GM18499 (cell line): ENCODE data around the gene SAMD4A.

Source experiments
- ATAC-seq: cut with Tn5 transposase; IDR thresholded peaks from one replicate; pipeline ENCODE4 v1.9.1; 2021; ENCODE audit warnings: moderate number of reproducible peaks; ENCODE audit not compliant: insufficient read depth, unreplicated experiment

SAMD4A gene

GRCh38 chr14:54627540-54628363 is 60.8 kb downstream of the SAMD4A start:
- no peak for ATAC-seq

GRCh38 chr14:54629183-54629582 is 62.3 kb downstream of the SAMD4A start:
- ATAC-seq: no peak

- ATAC-seq: no peak
Observed at GRCh38 chr14:54629635-54630360, 62.9 kb downstream of the SAMD4A start.

- ATAC-seq: no peak
Observed at GRCh38 chr14:54631016-54631415, 64.1 kb downstream of the SAMD4A start.

- ATAC-seq: no peak
Observed at GRCh38 chr14:54632452-54632851, 65.5 kb downstream of the SAMD4A start.

- no peak for ATAC-seq
Observed at GRCh38 chr14:54633076-54633475, 66.1 kb downstream of the SAMD4A start.

GRCh38 chr14:54637270-54638134 is 70.6 kb downstream of the SAMD4A start:
- no peak for ATAC-seq

GRCh38 chr14:54638135-54638446 is 71.2 kb downstream of the SAMD4A start:
- ATAC-seq: no peak

- no peak for ATAC-seq
Observed at GRCh38 chr14:54639611-54640010, 72.7 kb downstream of the SAMD4A start.

GRCh38 chr14:54640506-54640905 is 73.6 kb downstream of the SAMD4A start:
- ATAC-seq: no peak

GRCh38 chr14:54642121-54642520 is 75.2 kb downstream of the SAMD4A start:
- no peak for ATAC-seq

- no peak for ATAC-seq
Observed at GRCh38 chr14:54642801-54643695, 76.1 kb downstream of the SAMD4A start.

- ATAC-seq: no peak
Observed at GRCh38 chr14:54643696-54644176, 76.8 kb downstream of the SAMD4A start.

GRCh38 chr14:54645639-54646038 is 78.7 kb downstream of the SAMD4A start:
- ATAC-seq: no peak

- no peak for ATAC-seq
Observed at GRCh38 chr14:54646626-54647025, 79.7 kb downstream of the SAMD4A start.

GRCh38 chr14:54647378-54647777 is 80.5 kb downstream of the SAMD4A start:
- ATAC-seq: no peak

- no peak for ATAC-seq
Observed at GRCh38 chr14:54649056-54649455, 82.1 kb downstream of the SAMD4A start.

- ATAC-seq: no peak
Observed at GRCh38 chr14:54650331-54650958, 83.5 kb downstream of the SAMD4A start.

GRCh38 chr14:54650959-54651351 is 84.0 kb downstream of the SAMD4A start:
- ATAC-seq: no peak
